ENCODE data around the gene LMBR1L. TPM values are rescaled to one million over a fixed set of nuclear protein-coding genes. Genes with fewer than 3 reads are reported as not detected.

Gene LMBR1L
- total and polyA plus RNA-seq, 2 of the 13 experiments (the other 11 are each of a cell fraction or from before 2014, with no cell fraction given): 12.2 to 65.9 TPM

GRCh38 chr12:49060237-49061156 lies 50.1 kb downstream of the LMBR1L start, which contains the start of gene KMT2D:
Gene KMT2D (minus strand): TSS chr12:49060794. CDS start chr12:49055324, 5,470 bp downstream.
- H2AFZ ChIP-seq (ENCODE audit: low read length): peak within 1 kb of the TSS; percentile 93
- no peaks in the 10 kb centered on the region for H3K9me3 ChIP-seq (ENCODE audit: low read length)
- FAIRE-seq (no peak), DNase-seq (ENCODE audit: low spot score) (peak; percentile 84), ATAC-seq (peak; percentile 73)
- no peaks in the 10 kb centered on the region; a peak in 1 of 5 replicates for H3K27me3 ChIP-seq (ENCODE audit: control insufficient read depth in 1 of 2, insufficient read depth in 2 of 2, low read length in 2 of 2)
- in situ Hi-C loops (cut with HindIII; ENCODE audit: extremely low pct_ligation_motif_present, low pct_unique_long_range_greater_than_20kb): no loop called here
- peak within 1 kb of the TSS; percentile 94 for H3K27ac ChIP-seq (ENCODE audit: extremely low read length, insufficient read depth, low read length)
- peaks cover 39% of the 10 kb centered on the region for H4K20me1 ChIP-seq (ENCODE audit: insufficient read depth, low read length)
- TSS peak; percentile 58 for BruUV-seq (replicated peaks)
- intact Hi-C loops (cut with micrococcal nuclease; ENCODE audit: unreplicated experiment): loop anchor here (5.0 kb wide), 1 partner anchor 48 kb away; no protein-coding TSS in a partner anchor
- peak within 1 kb of the TSS; percentile 95 to 100 (median 98) for H3K4me3 ChIP-seq (replicated peaks in 1 of 3; ENCODE audit: insufficient read depth in 1 of 3, low read depth in 2 of 3, low read length in 3 of 3)
- H3K4me2 ChIP-seq (ENCODE audit: low read depth, low read length): peak within 1 kb of the TSS; percentile 98
- H3K79me2 ChIP-seq (ENCODE audit: insufficient read depth, low read length): peaks cover 51% of the 10 kb centered on the region
- ChIA-PET CTCF (ENCODE audit: low intra/inter-chr PET ratio, low total read pairs) (no interaction called here), POLR2A (interaction anchor here (2.0 kb wide), 1 partner anchor 9 kb away, joined by 10 read pairs; the partner anchor contains the start of gene RHEBL1)
- peaks cover 59% of the 10 kb centered on the region for H3K4me1 ChIP-seq (ENCODE audit: insufficient read depth, low read length)
- H3K9ac ChIP-seq (ENCODE audit: insufficient read depth, low read depth, low read length): peak within 1 kb of the TSS; percentile 98
- peaks cover 2 to 4% of the 10 kb centered on the region in 2 experiments; a peak in 2 of 5 replicates for H3K36me3 ChIP-seq (replicated peaks in 1 of 2; ENCODE audit: control insufficient read depth in 1 of 2, insufficient read depth in 2 of 2, low read length in 2 of 2)
- WGBS (ENCODE audit: low lambda C conversion rate): 0% methylated on average over 20 of the region's 74 CpGs
- TF ChIP-seq SMC3 (IDR thresholded peaks at IDR 0.05; ENCODE audit: low read length) (no peak), DMTF1 (CRISPR knock-in tag; IDR thresholded peaks at IDR 0.05) (no peak), HNRNPLL (IDR thresholded peaks at IDR 0.05; ENCODE audit: low read depth, low read length, poor library complexity, severe bottlenecking) (peak; percentile 79), AKAP8 (CRISPR knock-in tag; IDR thresholded peaks at IDR 0.05) (0 out of 2 replicates have a peak, but pooled peaks have one; percentile 47), ATF2 (CRISPR knock-in tag; IDR thresholded peaks at IDR 0.05) (peak; percentile 76; the same call in 1 of the 2 replicates), ONECUT2 (CRISPR knock-in tag; IDR thresholded peaks at IDR 0.05) (no peak), ZNF747 (CRISPR knock-in tag; IDR thresholded peaks at IDR 0.05; ENCODE audit: borderline replicate concordance) (peak; percentile 47; the same call in 1 of the 2 replicates), ATF3 (CRISPR knock-in tag; IDR thresholded peaks at IDR 0.05) (peak; percentile 53; the same call in 1 of the 2 replicates), PCBP1 (IDR thresholded peaks at IDR 0.05; ENCODE audit: borderline replicate concordance, low read depth, low read length) (peak; percentile 100), TP53 (CRISPR knock-in tag; conservative IDR thresholded peaks at IDR 0.05) (no peak), AGO1 (IDR thresholded peaks at IDR 0.05; ENCODE audit: low read depth, low read length, poor library complexity, severe bottlenecking) (peak; percentile 74), HOMEZ (CRISPR knock-in tag; IDR thresholded peaks at IDR 0.05; ENCODE audit: low read depth) (no peak; the same call in 1 of the 2 replicates), CREB3 (CRISPR knock-in tag; IDR thresholded peaks at IDR 0.05) (no peak), TRIM24 (CRISPR knock-in tag; IDR thresholded peaks at IDR 0.05) (no peak), TOPORS (CRISPR knock-in tag; IDR thresholded peaks at IDR 0.05) (peak; percentile 65; the same call in 1 of the 2 replicates), YEATS4 (CRISPR knock-in tag; IDR thresholded peaks at IDR 0.05; ENCODE audit: borderline replicate concordance) (peak; percentile 98)
